ENCODE measurements around the gene LTC4S.
A peak's percentile ranks its signal among the peaks of the same experiment; 100 is the strongest.

Gene LTC4S

DNA sequence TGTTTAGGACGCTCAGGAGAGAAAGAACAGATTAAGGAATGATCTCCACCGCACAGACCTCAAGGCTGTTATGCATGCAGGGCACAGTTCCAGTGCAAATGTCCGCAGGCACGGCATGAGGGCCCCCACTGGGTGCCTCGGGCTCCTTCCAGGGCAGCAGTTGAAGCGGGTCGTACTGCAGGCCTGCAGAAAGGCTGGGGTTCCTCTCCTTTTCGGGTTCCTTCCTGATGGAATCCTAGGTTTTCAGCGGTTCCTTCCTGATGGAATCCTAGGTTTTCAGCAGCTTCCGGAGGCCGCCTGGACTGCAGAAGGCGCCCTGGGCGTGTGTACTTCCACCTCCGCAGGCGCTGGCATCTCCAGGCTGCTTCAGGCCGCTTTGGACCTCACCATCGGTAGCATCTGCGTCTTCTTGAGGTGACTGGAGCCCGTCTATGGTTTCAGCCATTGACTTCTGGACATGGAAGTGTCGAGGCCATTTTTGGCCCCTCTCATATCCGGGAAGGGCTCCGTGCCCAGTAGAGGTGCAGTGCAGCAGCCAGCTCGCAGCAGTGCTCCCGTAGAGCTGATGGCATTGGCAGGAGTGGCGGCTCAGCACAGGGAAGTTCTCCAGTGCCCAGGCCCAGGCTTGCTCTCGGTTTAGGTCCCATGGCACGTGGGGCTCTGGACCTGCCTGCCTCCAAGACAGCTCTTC, 18.5 kb downstream of the LTC4S start:
- DNase-seq: no peak

- DNase-seq: no peak
These were observed 19.3 kb downstream of the LTC4S start for GRCh38 chr5:179812997-179813607.

GRCh38 chr5:179814090-179814489, 20.3 kb downstream of the LTC4S start:
- DNase-seq: no peak

- no peak for DNase-seq
These were observed 21.9 kb downstream of the LTC4S start for GRCh38 chr5:179815491-179816249.

- DNase-seq: no peak
These were observed 22.6 kb downstream of the LTC4S start for GRCh38 chr5:179816401-179816795.

DNA sequence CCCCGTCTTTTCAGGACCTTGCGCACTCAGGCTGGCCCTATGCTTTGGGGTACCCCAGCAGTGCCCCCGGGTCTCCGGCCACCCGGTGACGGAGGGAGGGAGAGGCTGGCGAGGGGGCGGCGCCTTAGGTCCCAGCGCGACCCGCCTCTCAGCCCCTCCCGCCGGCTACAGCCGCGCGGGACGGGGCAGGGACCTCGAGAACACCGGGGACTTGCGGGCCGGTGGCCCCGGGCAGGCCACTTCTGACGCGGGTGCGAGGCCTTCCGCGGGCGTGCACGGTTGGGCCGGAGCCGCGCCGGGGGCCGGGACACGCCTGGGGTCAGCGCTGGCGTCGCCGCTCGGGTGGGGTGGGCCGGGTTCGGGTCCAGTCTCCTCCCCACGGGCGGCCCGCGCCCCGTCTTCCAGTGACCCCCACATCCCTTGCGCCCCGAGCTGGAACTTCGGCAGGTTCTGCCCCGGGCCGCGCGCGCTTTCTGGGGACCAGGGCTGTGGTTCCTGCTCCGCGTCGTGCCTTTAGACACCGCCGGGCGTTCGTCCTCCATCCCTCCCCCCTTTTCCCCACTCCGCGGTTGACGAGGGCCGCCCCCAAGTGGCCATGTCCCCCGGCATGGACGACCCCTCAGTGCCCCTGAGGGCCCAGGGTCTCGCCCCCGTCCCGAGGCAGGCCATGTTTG, 23.1 kb downstream of the LTC4S start:
- DNase-seq: no peak

- DNase-seq: no peak
These were observed 23.7 kb downstream of the LTC4S start for GRCh38 chr5:179817470-179817840.

DNA sequence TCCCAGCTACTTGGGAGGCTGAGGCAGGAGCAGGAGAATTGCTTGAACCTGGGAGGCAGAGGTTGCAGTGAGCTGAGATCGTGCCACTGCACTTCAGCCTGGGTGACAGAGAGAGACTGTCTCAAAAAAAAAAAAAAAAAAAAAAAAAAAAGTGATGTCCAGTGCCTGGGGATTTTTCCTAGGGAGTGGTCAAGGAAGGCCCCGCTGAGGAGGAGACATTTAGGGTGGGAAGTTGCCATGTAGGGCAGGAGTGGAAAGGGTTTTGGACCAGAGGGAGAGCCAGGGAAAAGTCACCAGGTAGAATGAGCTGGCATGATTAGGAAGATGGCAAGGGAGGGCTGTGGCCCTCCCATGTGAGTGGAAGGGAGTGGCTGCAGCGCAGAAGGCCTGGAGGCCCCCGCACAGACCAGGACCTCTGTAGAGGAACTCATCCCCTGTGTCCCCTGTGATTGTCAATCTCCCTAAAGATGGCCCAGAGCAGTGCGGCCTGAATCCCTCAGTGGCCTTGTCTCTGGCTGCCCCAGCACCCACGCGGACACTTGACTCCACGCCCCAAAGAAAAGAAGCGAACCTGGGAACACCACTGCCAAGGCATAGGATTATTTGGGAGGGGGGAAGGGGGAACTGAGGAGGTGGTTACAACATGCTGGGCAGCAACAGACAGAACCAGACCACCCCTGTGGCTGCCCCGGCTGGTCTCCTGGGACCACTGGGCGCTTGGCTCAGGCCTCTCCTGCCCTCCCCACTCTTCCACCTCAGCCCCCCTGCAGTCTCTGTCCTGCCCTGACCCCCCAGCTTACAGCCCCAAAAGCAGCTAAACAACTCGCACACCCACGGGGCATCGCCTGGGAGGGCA, 24.3 kb downstream of the LTC4S start:
- no peak for DNase-seq

DNA sequence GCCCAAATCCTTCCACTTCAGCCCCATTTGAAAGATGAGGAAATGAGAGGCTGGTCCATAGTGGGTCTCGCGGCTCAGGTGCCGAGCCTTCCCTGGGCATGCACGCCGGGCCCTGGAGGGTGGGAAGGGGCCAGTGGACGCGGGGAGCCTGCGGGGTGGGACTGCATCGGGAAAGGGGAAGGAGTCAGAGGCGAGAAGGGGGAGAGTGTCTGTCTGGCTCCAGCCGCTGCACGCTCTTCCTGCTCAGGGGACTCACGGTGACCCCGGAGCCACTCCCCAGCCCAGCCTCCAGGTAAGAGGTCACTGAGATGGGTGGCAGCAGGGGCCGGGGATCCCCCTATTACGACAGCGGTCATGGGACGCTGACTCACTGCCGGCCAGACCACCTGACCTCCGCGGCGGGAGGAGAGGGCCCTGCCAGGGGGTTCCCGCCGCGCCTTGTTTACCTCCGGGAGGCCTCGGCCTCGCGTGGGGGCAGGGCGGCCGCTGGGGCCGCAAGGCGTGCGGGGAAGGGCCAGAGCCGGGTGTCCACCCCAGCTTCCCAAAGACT, 25.0 kb downstream of the LTC4S start:
- DNase-seq: peak; percentile 92

- no peak for DNase-seq
These were observed 25.7 kb downstream of the LTC4S start for GRCh38 chr5:179819296-179820126.

DNA sequence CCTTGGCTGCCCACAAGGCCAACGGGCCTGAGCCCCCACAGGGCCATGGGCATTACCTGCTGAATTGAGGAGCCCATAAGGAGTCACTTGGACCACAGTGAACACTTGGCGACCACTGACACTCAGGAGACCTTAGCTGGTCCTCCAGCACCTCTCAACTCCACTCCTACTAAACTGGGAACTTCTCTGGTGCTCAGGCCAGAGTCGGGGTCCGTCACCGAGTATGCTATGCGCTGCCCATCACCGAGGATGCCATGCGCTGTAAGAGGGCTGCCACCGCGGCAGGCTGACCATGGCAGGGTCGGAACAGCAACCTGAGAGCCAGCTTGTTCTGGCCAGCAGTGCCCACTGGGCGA, 26.3 kb downstream of the LTC4S start:
- no peak for DNase-seq

DNA sequence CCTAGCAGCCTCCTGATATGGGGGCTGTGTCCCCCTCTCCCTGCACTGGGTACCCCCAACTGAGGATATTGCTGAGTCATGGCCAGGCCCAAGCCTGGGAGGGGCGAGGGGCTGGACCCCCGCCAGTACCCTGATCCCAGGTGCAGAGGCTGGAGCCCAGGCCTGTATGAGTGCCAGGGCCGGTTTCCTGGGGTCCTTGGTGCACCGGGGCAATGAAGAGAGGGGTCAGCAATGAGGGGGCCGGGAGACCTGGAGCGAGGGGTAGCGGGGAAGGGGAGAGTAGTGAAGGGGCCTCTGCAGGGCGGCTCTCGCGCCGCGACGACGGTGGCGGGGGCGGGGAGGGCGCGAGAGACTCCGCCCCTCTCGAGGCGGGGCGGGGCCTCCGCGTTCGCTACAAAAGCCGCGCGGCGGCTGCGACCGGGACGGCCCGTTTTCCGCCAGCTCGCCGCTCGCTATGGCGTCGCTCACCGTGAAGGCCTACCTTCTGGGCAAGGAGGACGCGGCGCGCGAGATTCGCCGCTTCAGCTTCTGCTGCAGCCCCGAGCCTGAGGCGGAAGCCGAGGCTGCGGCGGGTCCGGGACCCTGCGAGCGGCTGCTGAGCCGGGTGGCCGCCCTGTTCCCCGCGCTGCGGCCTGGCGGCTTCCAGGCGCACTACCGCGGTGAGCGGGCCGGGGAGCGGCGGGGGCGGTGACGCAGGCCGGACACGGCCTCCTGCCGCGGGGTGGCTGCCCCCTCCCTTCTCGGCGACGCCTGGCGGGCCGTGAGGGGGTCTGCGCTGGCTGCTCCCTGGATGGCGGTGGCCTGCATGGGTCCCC, 26.9 kb downstream of the LTC4S start, which contains the start of gene SQSTM1:
Gene SQSTM1 (plus strand): TSS at position 423 of the 815 bp plus-strand sequence. CDS start 32 bp downstream, at position 455.
- peak; percentile 81 for DNase-seq

GRCh38 chr5:179821298-179822058, 27.7 kb downstream of the LTC4S start:
- DNase-seq: peak; percentile 90

- DNase-seq: no peak
These were observed 28.3 kb downstream of the LTC4S start for GRCh38 chr5:179822059-179822432.

DNA sequence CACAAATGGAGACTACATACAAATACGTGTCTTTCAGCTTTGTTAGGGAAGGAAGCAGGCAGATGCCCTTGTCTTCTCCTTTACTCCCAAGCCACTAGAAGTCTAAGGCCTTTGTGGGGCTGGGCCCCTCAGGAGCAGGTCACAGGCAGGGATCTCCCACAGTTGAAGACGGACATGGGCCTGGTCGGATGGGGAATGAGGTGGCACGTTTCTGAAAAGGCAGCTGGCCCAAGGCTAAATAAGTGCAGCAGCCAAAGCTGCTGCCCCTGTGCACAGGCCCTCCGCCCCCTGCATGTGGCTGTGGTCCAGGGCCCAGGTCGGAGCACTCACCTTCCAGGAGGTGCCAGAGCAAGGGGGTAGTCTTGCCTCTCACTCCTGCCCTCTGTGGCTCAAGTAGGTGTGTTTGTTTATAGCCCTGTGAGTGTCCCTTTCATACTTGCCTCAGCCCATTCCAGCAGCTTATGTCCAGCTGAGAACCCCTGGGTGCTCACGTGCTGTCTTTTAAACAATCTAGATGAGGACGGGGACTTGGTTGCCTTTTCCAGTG, 28.7 kb downstream of the LTC4S start:
- DNase-seq: no peak

GRCh38 chr5:179823937-179824744, 30.4 kb downstream of the LTC4S start:
- DNase-seq: no peak

GRCh38 chr5:179824745-179825112, 30.9 kb downstream of the LTC4S start:
- no peak for DNase-seq

DNA sequence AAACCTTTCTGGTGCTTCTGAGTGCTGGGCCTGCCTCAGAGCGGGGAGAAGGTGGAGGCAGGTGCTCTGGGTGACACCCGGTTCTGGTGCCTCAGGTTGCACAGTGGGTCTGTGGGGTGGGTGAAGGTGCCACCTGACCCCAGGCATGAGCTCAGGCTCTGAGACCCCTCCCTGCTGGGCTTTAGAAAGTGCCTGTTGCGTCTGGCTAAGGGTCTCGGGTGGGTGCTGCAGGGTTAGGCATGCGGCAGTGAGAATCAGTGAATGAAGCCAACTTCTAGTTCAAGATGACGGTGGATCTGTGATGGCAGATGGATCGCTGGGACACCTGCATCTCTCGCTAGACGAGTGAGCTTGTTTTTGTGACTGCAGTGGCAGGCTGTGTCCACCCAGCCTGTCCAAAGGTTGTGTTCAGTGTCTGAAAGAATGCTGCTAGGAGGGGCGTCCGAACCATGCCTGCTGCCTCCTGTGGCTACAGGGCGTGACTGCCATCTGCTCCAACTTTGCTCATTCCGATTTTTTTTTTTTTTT, 31.9 kb downstream of the LTC4S start:
- DNase-seq: no peak

Data from activated CD4-positive, alpha-beta T cell treated with anti-CD3 and anti-CD28 coated beads, Interleukin-2, amount 50 U/mL, for 16 hours (primary cell).